Erythroblast (primary cell): Measurements from ENCODE around the gene CENPE.
"Not testable (repeated sequence)": the region's sequence is repeated elsewhere in the genome, so short reads cannot be mapped to it uniquely, and the experiment has no call there.

ENCODE experiments used
- GATA1 ChIP-seq: IDR thresholded peaks from 2 replicates; pipeline ENCODE4 v1.6.1; 2011; ENCODE audit warnings: low read depth, mild to moderate bottlenecking, control low read depth, low read length, moderate library complexity
- POLR2A ChIP-seq: IDR thresholded peaks from 2 replicates; pipeline ENCODE4 v1.6.1; 2011; ENCODE audit warnings: mild to moderate bottlenecking, low read length

DNA sequence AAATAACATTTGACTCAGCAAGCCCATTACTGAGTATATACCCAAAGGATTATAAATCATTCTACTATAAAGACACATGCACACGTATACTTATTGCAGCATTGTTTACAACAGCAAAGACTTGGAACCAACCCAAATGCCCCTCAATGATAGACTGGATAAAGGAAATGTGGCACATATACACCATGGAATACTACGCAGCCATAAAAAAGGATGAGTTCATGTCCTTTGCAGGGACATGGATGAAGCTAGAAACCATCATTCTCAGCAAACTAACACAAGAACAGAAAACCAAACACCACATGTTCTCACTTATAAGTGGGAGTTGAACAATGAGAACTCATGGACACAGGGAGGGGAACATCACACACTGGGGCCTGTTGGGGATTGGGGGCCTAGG, 28.4 kb downstream of the CENPE start:
- TF ChIP-seq POLR2A, GATA1: not testable (repeated sequence)
